Measurements from ENCODE around the gene MUS81.
A peak's percentile ranks its signal among the peaks of the same experiment; 100 is the strongest.
"Not testable (repeated sequence)": the region's sequence is repeated elsewhere in the genome, so short reads cannot be mapped to it uniquely, and the experiment has no call there.

MUS81 gene

GRCh38 chr11:65873318-65874156 lies 13.3 kb downstream of the MUS81 start:
- peak; percentile 96 for DNase-seq

- peak; percentile 56 for DNase-seq
These were observed 19.4 kb downstream of the MUS81 start, which contains the start of gene CTSW for GRCh38 chr11:65879617-65880016. Gene CTSW, plus strand, starts transcription at chr11:65879837. Its CDS starts 18 bp downstream, at chr11:65879855.

- DNase-seq, result no peak
These were observed 19.8 kb downstream of the MUS81 start for GRCh38 chr11:65880027-65880426.

- no peak for DNase-seq
These were observed 20.7 kb downstream of the MUS81 start for GRCh38 chr11:65880844-65881421.

- DNase-seq, result no peak
These were observed 22.2 kb downstream of the MUS81 start for GRCh38 chr11:65882120-65883057.

- DNase-seq, result no peak
These were observed 23.0 kb downstream of the MUS81 start for GRCh38 chr11:65883058-65883761.

- no peak for DNase-seq
These were observed 23.8 kb downstream of the MUS81 start for GRCh38 chr11:65883786-65884715.

- DNase-seq, result peak; percentile 82
These were observed 24.5 kb downstream of the MUS81 start for GRCh38 chr11:65884716-65885092.

- no peak for DNase-seq
These were observed 25.0 kb downstream of the MUS81 start for GRCh38 chr11:65885231-65885630.

- DNase-seq, result no peak
These were observed 25.7 kb downstream of the MUS81 start for GRCh38 chr11:65885808-65886536.

- DNase-seq, result no peak
These were observed 26.8 kb downstream of the MUS81 start for GRCh38 chr11:65886826-65887722.

- no peak for DNase-seq
These were observed 27.5 kb downstream of the MUS81 start for GRCh38 chr11:65887723-65888162.

GRCh38 chr11:65888163-65888814 lies 28.1 kb downstream of the MUS81 start, which contains the start of gene FIBP:
Gene FIBP, minus strand, starts transcription at chr11:65888471. Its CDS starts 53 bp downstream, at chr11:65888418.
- peak; percentile 96 for DNase-seq

- DNase-seq, result peak; percentile 99
These were observed 30.3 kb downstream of the MUS81 start, which contains the start of gene CCDC85B for GRCh38 chr11:65890324-65891218. Gene CCDC85B, plus strand, starts transcription at chr11:65890673. Its CDS starts 111 bp downstream, at chr11:65890784.

- no peak for DNase-seq
These were observed 31.2 kb downstream of the MUS81 start for GRCh38 chr11:65891219-65892136.

GRCh38 chr11:65892137-65892540 lies 31.9 kb downstream of the MUS81 start:
- DNase-seq, result not testable (repeated sequence)
